ENCODE results near the gene TGM2. TPM values are rescaled to one million over a fixed set of nuclear protein-coding genes. Genes with fewer than 3 reads are reported as not detected.

Gene TGM2
- total RNA-seq, 1 donor from 2014 or later, result 92.8 TPM

- TF ChIP-seq, protein P1, sequence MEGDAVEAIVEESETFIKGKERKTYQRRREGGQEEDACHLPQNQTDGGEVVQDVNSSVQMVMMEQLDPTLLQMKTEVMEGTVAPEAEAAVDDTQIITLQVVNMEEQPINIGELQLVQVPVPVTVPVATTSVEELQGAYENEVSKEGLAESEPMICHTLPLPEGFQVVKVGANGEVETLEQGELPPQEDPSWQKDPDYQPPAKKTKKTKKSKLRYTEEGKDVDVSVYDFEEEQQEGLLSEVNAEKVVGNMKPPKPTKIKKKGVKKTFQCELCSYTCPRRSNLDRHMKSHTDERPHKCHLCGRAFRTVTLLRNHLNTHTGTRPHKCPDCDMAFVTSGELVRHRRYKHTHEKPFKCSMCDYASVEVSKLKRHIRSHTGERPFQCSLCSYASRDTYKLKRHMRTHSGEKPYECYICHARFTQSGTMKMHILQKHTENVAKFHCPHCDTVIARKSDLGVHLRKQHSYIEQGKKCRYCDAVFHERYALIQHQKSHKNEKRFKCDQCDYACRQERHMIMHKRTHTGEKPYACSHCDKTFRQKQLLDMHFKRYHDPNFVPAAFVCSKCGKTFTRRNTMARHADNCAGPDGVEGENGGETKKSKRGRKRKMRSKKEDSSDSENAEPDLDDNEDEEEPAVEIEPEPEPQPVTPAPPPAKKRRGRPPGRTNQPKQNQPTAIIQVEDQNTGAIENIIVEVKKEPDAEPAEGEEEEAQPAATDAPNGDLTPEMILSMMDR (IDR thresholded peaks at IDR 0.05), result no peak
- TF ChIP-seq POLR2A (IDR thresholded peaks at IDR 0.05) (no peak), POLR2AphosphoS5 (IDR thresholded peaks at IDR 0.05; ENCODE audit: insufficient read depth in 1 of 2, low read depth in 1 of 2) (no peak)
- intact Hi-C loops (cut with DNase I), result loop anchor here (5.0 kb wide), 2 partner anchors 48 to 97 kb away; no protein-coding TSS in a partner anchor
- no peaks in the 10 kb centered on the region for H3K36me3 ChIP-seq
- H3K27ac ChIP-seq, result peak overlapping the region; percentile 53
- H3K27me3 ChIP-seq, result no peaks in the 10 kb centered on the region
- no peak for DNase-seq (ENCODE audit: extremely low spot score in 2 of 2)
- no peak overlapping the region for H3K4me3 ChIP-seq
- H3K9me3 ChIP-seq, result no peaks in the 10 kb centered on the region
- H3K4me1 ChIP-seq, result peaks cover 66% of the 10 kb centered on the region
Measured at GRCh38 chr20:38169636-38170193, 4.6 kb upstream of the TGM2 start.

- intact Hi-C loops (cut with DNase I), result loop anchor here (5.0 kb wide), 2 partner anchors 48 to 97 kb away; no protein-coding TSS in a partner anchor
- Histone ChIP-seq H3K4me3 (no peak overlapping the region), H3K36me3 (no peaks in the 10 kb centered on the region), H3K27ac (peak overlapping the region; percentile 53), H3K27me3 (no peaks in the 10 kb centered on the region), H3K4me1 (peaks cover 74% of the 10 kb centered on the region), H3K9me3 (no peaks in the 10 kb centered on the region)
- TF ChIP-seq POLR2A (IDR thresholded peaks at IDR 0.05) (no peak), POLR2AphosphoS5 (IDR thresholded peaks at IDR 0.05; ENCODE audit: insufficient read depth in 1 of 2, low read depth in 1 of 2) (no peak)
- TF ChIP-seq, protein P1 (IDR thresholded peaks at IDR 0.05), result no peak
- DNase-seq (ENCODE audit: extremely low spot score in 2 of 2), result no peak
Measured at GRCh38 chr20:38168791-38169589, 3.9 kb upstream of the TGM2 start.

- no peaks in the 10 kb centered on the region for H3K9me3 ChIP-seq
- no peaks in the 10 kb centered on the region for H3K36me3 ChIP-seq
- TF ChIP-seq, protein P1 (IDR thresholded peaks at IDR 0.05), result no peak
- TF ChIP-seq POLR2A (IDR thresholded peaks at IDR 0.05) (no peak), POLR2AphosphoS5 (IDR thresholded peaks at IDR 0.05; ENCODE audit: insufficient read depth in 1 of 2, low read depth in 1 of 2) (peak in 1 of 2 donors; percentile 81)
- DNase-seq (ENCODE audit: extremely low spot score in 2 of 2), result peak in 1 of 2 donors; percentile 91
- peaks cover 72% of the 10 kb centered on the region for H3K4me1 ChIP-seq
- H3K27me3 ChIP-seq, result no peaks in the 10 kb centered on the region
- no peak overlapping the region for H3K4me3 ChIP-seq
- H3K27ac ChIP-seq, result peak overlapping the region; percentile 53
- intact Hi-C loops (cut with DNase I), result loop anchor here (5.0 kb wide), 2 partner anchors 49 to 96 kb away; no protein-coding TSS in a partner anchor
Measured at GRCh38 chr20:38167851-38168760, 3.0 kb upstream of the TGM2 start.

DNA sequence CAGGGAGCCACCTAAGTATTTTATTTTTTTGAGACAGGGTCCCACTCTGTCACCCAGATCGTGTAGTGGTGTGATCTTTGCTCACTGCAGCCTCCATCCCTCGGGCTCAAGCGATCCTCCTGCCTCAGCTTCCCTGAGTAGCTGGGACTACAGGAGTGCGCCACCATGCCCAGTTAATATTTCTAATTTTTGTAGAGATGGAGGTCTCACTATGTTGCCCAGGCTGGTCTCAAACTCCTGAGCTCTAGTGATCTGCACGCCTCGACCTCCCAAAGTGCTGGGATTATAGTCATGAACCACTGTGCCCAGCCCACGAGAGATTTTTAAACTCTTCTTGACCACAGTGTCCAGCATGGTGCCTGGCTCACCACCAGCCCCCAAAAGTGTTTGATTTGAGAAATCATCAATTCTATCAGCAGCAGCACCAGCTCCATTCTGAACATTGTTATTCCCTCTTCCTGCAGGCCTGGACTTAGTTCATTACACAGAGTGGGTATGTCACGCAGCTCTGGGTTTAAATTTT, 2.3 kb upstream of the TGM2 start:
- intact Hi-C loops (cut with DNase I), result loop anchor here (5.0 kb wide), 2 partner anchors 50 to 95 kb away; no protein-coding TSS in a partner anchor
- H3K4me3 ChIP-seq, result no peak overlapping the region
- H3K27ac ChIP-seq, result peak overlapping the region; percentile 78
- TF ChIP-seq POLR2A (IDR thresholded peaks at IDR 0.05), result no peak
- TF ChIP-seq, protein P1 (IDR thresholded peaks at IDR 0.05), result no peak
- no peak for TF ChIP-seq POLR2AphosphoS5 (IDR thresholded peaks at IDR 0.05; ENCODE audit: insufficient read depth in 1 of 2, low read depth in 1 of 2)
- no peak for DNase-seq (ENCODE audit: extremely low spot score in 2 of 2)
- H3K9me3 ChIP-seq, result no peaks in the 10 kb centered on the region
- H3K4me1 ChIP-seq, result peaks cover 65% of the 10 kb centered on the region
- H3K36me3 ChIP-seq, result no peaks in the 10 kb centered on the region
- no peaks in the 10 kb centered on the region for H3K27me3 ChIP-seq
